ENCODE measurements around the gene SLC1A1. TPM values are rescaled to one million over a fixed set of nuclear protein-coding genes. Genes with fewer than 3 reads are reported as not detected.

SLC1A1 gene
- total RNA-seq, 4 donors from 2014 or later = 2.3 to 4.3 (median 3.1) TPM

- Histone ChIP-seq H3K4me3 (no peak overlapping the region), H3K36me3 (no peaks in the 10 kb centered on the region), H3K4me1 (no peaks in the 10 kb centered on the region), H3K27me3 (no peaks in the 10 kb centered on the region), H3K27ac (no peak overlapping the region), H3K9me3 (no peaks in the 10 kb centered on the region)
- WGBS, 2 donors = 76 to 84% methylated on average over 7 to 8 of the region's 8 CpGs
- no peak for TF ChIP-seq POLR2A (IDR thresholded peaks at IDR 0.05)
- TF ChIP-seq, protein P1, sequence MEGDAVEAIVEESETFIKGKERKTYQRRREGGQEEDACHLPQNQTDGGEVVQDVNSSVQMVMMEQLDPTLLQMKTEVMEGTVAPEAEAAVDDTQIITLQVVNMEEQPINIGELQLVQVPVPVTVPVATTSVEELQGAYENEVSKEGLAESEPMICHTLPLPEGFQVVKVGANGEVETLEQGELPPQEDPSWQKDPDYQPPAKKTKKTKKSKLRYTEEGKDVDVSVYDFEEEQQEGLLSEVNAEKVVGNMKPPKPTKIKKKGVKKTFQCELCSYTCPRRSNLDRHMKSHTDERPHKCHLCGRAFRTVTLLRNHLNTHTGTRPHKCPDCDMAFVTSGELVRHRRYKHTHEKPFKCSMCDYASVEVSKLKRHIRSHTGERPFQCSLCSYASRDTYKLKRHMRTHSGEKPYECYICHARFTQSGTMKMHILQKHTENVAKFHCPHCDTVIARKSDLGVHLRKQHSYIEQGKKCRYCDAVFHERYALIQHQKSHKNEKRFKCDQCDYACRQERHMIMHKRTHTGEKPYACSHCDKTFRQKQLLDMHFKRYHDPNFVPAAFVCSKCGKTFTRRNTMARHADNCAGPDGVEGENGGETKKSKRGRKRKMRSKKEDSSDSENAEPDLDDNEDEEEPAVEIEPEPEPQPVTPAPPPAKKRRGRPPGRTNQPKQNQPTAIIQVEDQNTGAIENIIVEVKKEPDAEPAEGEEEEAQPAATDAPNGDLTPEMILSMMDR (IDR thresholded peaks at IDR 0.05) = no peak
- intact Hi-C loops (cut with DNase I) = no loop called here
- DNase-seq = no peak
Measured at GRCh38 chr9:4514252-4515128, 24.2 kb downstream of the SLC1A1 start.

GRCh38 chr9:4515958-4516375, 25.7 kb downstream of the SLC1A1 start:
- Histone ChIP-seq H3K36me3 (no peaks in the 10 kb centered on the region), H3K27me3 (no peaks in the 10 kb centered on the region), H3K27ac (no peak overlapping the region), H3K4me1 (no peaks in the 10 kb centered on the region), H3K9me3 (no peaks in the 10 kb centered on the region), H3K4me3 (no peak overlapping the region)
- TF ChIP-seq, protein P1 (IDR thresholded peaks at IDR 0.05) = no peak
- TF ChIP-seq POLR2A (IDR thresholded peaks at IDR 0.05) = no peak
- intact Hi-C loops (cut with DNase I) = no loop called here
- DNase-seq = no peak
- WGBS, 2 donors = 10 to 27% methylated on average over 1 of the region's 1 CpG

DNA sequence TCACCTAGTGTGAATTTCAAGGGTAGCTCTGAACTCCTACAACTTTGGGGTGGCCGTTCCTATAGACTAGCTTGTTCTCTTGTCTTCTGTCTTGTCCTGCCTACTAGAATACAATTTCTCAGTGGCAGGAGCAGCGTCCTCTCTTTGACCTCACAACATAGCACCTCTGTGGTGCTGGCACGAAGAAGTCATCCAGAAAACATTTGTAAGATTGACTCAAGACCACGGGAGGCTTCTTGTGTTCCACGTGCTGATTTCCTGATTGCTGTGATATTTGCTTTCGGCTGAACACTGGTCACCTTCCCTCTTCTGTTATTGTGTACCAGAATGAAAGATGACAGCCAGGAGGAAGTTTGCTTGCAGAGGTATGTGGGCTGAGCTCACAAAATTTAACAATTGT, 27.0 kb downstream of the SLC1A1 start:
- H3K36me3 ChIP-seq = no peaks in the 10 kb centered on the region
- intact Hi-C loops (cut with DNase I) = no loop called here
- H3K4me1 ChIP-seq = no peaks in the 10 kb centered on the region
- no peak overlapping the region for H3K27ac ChIP-seq
- no peaks in the 10 kb centered on the region for H3K9me3 ChIP-seq
- DNase-seq = no peak
- H3K27me3 ChIP-seq = no peaks in the 10 kb centered on the region
- 74 to 78% methylated on average over 4 to 6 of the region's 6 CpGs for WGBS, 2 donors
- TF ChIP-seq, protein P1 (IDR thresholded peaks at IDR 0.05) = no peak
- TF ChIP-seq POLR2A (IDR thresholded peaks at IDR 0.05) = no peak
- H3K4me3 ChIP-seq = no peak overlapping the region

GRCh38 chr9:4519604-4520003, 29.3 kb downstream of the SLC1A1 start:
- intact Hi-C loops (cut with DNase I) = no loop called here
- Histone ChIP-seq H3K27me3 (no peaks in the 10 kb centered on the region), H3K36me3 (no peaks in the 10 kb centered on the region), H3K9me3 (no peaks in the 10 kb centered on the region), H3K4me1 (no peaks in the 10 kb centered on the region), H3K4me3 (no peak overlapping the region), H3K27ac (no peak overlapping the region)
- TF ChIP-seq POLR2A (IDR thresholded peaks at IDR 0.05) = no peak
- TF ChIP-seq, protein P1 (IDR thresholded peaks at IDR 0.05) = no peak
- 72 to 79% methylated on average over 2 of the region's 2 CpGs for WGBS, 2 donors
- no peak for DNase-seq

DNA sequence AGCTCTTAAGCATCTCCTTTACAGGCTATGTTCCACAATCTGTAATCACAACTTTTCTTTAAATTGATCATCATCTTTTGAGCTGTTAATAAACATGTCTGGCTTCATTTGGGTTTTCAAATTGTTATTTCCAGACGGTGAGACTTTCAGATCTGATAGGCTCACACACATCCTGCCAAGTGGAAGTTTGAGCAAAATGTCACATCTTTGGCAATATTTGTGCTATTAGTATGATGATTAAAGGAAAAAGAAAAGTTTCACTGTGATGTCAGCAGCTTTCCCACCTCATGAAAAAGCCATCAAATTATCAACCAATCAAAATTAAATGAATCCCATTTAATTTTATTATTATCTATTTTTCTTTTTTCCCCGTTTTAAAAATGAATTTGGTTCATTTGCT, 29.8 kb downstream of the SLC1A1 start:
- TF ChIP-seq, protein P1 (IDR thresholded peaks at IDR 0.05) = no peak
- no peak for TF ChIP-seq POLR2A (IDR thresholded peaks at IDR 0.05)
- Histone ChIP-seq H3K4me3 (no peak overlapping the region), H3K9me3 (no peaks in the 10 kb centered on the region), H3K27ac (no peak overlapping the region), H3K27me3 (no peaks in the 10 kb centered on the region), H3K36me3 (no peaks in the 10 kb centered on the region), H3K4me1 (no peaks in the 10 kb centered on the region)
- DNase-seq = no peak
- WGBS, 2 donors = 45 to 59% methylated on average over 2 of the region's 2 CpGs
- intact Hi-C loops (cut with DNase I) = no loop called here

Measured in esophagus squamous epithelium (tissue), 5 donors.